HT-29 (cell line): ENCODE results near the gene MECP2. TPM values are rescaled to one million over a fixed set of nuclear protein-coding genes. Genes with fewer than 3 reads are reported as not detected.
"Not testable (repeated sequence)": the region's sequence is repeated elsewhere in the genome, so short reads cannot be mapped to it uniquely, and the experiment has no call there.

Experiments used
- DNase-seq: peaks from one replicate; pipeline ENCODE4 v3.0.0-alpha.2; 2015; ENCODE audit warnings: low spot score
- total RNA-seq: library from RNA; depleted of rRNA; stranded (reverse); fragments of >200 nt; shearing (Covaris generic); gene quantifications from 2 replicates; pipeline ENCODE4 v1.2.3, GENCODE V29; 2014; rRNA removed

Gene MECP2
- total RNA-seq: 41.6 and 52.9 TPM in 2 replicates

DNA sequence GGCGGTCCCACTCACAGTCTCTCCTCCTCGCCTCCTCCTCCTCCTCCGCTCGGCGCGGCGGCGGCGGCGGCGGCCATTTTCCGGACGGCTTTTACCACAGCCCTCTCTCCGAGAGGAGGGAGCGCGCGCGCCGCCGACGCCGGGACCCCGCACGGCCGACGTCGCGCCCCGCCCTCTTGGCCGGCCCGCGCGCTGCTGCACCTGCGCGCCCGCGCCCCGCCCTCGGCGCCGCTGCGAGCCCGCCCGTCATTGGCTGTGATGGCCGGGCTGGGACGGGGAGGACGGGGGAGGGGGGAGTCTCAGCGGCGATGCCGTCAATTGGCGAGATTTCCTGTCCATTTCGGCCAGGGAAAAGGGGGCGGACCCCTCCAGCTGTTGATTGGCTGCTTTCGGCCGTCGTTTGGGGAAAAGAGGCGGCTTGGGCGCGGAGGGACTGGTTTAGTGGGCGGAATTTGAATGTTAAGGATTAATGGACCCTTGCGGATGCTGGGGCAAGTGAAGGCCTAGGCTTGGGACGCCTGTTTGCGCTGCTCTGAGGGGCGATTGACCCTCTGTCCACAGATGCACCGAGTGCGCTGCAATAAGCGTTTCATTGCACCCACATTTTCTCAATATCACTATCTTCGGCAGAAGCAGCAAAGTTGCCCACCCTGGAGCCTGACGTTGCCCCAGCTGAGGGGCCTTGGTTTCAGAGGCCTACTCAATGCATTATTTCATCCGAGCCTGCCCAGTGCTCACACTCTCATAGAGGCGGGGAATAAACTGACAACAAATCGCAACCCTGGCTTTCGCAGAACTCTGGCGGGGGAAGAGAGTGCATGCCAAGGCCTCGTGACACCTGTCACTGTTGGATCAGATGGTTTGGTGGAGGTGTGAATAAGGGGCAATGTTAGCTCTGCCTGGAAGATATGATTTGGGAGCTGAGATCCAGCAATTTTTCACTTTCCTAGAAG is at the start of gene MECP2:
MECP2 (minus strand) TSS at position 129 of the 953 bp plus-strand sequence.
- DNase-seq: peak; percentile 94

DNA sequence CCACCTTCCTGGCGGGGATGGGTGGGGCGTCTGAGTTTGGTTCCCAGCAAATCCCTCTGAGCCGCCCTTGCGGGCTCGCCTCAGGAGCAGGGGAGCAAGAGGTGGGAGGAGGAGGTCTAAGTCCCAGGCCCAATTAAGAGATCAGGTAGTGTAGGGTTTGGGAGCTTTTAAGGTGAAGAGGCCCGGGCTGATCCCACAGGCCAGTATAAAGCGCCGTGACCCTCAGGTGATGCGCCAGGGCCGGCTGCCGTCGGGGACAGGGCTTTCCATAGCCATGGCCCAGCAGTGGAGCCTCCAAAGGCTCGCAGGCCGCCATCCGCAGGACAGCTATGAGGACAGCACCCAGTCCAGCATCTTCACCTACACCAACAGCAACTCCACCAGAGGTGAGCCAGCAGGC is 46.5 kb upstream of the MECP2 start, which contains the start of gene OPN1LW:
OPN1LW (plus strand) TSS at position 234 of the 400 bp plus-strand sequence; CDS start at position 275, 41 bp downstream.
- DNase-seq: not testable (repeated sequence)

DNA sequence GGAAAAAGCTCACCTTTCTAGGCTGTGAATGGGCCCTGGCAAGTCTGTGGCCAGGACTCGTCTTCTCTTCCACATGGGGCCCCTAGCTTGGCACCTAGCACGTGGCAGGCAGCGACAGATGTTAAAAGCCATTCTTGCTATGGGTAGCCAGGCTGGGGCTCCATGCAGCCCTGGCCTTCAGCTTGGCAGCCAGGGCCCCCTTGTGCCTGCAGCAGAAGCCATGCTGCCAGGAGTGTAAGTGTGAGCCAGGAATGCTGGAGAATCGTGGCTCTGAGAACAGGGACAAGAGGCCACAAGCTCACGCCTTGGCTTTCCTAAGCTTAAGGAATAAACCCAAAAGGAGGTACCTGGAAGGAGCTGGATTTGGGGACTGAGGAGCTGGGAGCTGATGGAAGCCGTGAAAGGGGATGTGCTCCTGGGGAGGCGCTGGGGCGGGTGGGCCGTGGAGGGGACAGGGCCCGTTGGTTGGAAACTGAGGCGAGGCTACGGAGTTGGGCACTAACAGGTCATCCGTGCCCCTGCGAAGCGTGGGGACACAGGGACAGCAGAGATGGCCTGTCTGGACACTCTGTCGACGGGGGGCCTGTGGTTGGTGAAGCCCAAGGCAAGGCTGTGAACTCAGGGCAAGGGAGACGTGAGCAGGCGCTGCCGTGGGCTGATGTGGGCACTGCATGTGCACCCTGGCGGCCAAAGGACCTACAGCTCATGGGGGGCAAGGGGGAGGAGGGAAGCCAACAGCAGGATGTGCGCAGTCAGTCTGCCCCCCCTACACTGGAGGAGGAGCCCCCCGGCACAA is 45.6 kb upstream of the MECP2 start:
- DNase-seq: no peak

DNA sequence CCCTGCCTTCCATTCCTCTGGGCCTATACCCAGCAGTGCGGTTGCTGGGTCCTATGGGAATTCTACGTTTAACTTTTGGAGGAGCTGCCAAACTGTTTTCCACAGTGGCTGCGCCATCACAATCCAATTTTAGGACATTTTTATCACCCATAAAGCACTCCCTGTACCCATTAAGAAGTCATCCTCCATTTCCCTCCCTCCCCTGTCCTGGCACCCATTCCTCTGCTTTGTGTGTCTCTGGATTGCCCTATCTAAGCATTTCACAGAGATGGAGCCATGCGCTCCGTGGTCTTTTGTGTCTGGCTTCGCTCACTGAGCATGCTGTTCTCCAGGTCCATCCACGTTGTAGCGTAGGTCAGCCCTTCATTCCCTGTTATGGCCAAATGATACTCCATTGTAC is 44.9 kb upstream of the MECP2 start:
- no peak for DNase-seq

DNA sequence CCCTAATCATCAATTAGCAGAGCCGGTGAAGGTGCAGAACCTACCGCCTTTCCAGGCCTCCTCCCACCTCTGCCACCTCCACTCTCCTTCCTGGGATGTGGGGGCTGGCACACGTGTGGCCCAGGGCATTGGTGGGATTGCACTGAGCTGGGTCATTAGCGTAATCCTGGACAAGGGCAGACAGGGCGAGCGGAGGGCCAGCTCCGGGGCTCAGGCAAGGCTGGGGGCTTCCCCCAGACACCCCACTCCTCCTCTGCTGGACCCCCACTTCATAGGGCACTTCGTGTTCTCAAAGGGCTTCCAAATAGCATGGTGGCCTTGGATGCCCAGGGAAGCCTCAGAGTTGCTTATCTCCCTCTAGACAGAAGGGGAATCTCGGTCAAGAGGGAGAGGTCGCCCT is 43.2 kb upstream of the MECP2 start:
- DNase-seq: no peak

DNA sequence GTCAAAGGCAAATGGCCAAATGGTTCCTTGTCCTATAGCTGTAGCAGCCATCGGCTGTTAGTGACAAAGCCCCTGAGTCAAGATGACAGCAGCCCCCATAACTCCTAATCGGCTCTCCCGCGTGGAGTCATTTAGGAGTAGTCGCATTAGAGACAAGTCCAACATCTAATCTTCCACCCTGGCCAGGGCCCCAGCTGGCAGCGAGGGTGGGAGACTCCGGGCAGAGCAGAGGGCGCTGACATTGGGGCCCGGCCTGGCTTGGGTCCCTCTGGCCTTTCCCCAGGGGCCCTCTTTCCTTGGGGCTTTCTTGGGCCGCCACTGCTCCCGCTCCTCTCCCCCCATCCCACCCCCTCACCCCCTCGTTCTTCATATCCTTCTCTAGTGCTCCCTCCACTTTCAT is 42.7 kb upstream of the MECP2 start:
- no peak for DNase-seq

DNA sequence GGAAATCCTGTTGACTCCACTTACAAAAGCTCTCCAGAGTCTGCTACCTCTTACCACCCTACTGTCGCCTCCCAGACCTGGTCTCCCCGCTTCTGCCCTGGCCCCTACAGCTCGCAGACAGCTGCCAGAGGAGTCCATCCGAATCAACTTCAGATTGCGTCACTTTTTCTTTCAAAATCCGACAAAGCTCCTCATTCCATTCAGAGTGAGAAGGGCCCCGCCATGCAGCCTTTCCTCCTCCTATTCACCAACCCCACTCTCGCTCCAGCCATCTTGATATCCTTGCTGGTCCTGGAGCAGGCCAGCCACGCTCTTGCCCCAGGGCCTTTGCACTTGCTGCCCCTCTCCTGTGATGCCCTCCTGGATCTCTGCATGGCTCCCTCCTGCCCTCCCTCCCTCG is 41.3 kb upstream of the MECP2 start:
- no peak for DNase-seq

DNA sequence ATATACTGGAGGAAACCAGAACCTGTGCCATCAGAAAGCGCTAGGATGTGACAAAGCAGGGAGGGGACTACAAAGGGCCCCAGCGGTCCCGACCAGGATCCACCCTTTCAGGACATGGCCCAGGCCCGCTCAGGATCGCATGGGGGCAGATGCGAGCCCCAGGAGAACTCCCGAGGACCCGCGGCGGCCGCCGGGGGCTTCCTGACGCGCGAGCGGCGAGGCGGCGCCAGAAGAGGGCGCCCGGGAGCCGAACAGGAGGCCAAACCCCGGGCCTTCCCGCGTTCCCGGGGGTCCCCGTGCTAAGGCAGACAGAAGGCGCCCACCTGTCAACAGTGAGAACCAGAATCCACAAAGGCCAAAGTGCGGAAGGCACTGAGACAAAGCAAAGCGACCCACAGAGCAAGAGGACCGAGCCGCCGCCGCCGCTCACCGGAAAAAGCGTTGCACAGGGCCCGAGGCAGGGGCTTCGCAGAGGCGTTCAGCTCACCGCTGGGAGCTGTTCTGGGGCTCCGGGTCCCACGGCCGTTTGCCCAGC is 39.2 kb upstream of the MECP2 start:
- peak; percentile 64 for DNase-seq

DNA sequence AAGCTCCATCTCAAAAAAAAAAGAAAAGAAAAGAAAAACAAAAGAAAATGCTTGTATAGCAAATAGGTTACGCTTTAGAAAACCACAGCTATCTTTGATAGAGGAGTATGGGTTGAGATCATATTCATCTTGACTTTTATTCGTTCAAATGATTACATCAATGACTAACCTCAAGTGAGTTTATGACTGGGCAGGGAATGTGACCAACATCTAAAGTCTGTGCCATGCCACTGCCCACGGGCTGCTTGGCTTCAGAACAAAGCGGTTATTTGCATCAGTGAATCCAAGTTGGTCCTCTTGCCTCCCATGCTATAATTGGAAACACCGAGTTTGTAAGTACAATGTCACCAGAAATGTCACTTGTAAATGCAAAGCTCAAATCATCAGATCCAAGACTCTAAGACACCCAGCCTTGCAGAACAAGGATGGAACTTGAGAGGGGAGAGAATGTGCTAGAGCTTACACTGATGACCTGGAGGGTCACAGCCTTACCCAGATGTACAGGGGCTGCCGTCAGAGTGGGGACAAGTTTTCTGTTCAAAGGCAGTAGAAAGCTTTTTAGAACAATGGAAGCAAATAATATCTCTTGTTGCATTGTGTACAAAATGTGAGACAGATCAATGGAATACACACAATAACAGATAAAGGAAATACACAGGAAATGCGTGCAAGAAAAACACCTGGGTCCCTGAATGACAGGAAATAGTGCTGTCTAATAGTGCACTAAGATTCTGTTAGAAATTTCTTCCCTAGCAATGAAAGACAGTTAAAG is 38.1 kb upstream of the MECP2 start:
- no peak for DNase-seq

DNA sequence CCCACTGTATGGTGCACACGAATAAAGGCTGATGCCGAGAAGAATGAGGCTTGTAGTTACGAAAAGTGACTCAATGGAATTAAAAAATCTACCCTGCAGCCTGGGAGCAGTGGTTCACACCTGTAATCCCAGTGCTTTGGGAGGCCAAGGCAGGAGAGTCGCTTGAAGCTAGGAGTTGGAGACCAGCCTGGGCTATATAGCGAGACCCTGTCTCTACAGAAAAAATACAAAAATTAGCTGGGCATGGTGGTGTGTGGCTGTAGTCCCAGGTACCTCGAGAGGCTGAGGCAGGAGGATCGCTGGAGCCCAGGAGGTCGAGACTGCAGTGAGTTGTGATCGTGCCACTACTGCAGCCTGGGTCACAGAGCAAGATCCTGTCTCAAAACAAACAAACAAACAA is 34.8 kb upstream of the MECP2 start:
- no peak for DNase-seq

DNA sequence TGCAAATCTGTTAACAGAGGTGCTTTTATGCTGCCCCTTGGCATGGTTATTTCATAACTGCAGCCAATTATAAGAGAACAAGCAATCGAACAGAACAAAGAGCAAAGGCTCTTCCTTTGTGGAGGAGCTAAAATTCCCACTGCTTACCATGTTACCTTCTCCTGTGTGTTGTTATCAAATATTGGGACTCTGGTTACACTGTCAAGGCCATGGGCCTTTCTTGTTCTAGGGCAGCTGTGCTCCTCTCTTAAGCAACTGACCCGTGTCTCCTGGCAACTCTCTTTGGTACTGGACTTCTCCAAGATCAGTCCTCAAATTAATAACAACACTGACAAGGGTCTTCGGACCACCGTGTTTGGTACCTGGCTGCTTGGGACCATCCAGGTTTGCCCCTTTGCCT is 34.4 kb upstream of the MECP2 start:
- DNase-seq: no peak

DNA sequence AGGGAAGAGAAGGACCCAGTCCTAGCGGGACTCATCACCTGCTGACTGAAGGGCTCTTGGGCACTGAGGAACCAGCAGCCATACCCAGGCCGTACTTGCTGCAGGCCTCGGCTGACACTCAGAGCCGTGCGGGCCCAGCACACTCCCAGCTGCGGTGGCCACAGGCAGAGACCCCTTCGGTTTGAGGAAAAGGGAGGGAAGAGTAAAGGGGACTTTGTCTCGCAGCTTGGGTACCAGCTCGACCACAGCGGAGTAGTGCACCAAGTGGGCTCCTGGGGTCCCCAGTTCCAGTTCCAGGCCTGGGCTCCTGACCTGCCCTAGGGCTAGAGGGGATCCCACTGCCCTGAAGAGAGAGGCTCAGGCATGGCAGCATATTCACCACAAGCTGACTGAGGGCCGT is 28.6 kb upstream of the MECP2 start:
- DNase-seq: no peak

DNA sequence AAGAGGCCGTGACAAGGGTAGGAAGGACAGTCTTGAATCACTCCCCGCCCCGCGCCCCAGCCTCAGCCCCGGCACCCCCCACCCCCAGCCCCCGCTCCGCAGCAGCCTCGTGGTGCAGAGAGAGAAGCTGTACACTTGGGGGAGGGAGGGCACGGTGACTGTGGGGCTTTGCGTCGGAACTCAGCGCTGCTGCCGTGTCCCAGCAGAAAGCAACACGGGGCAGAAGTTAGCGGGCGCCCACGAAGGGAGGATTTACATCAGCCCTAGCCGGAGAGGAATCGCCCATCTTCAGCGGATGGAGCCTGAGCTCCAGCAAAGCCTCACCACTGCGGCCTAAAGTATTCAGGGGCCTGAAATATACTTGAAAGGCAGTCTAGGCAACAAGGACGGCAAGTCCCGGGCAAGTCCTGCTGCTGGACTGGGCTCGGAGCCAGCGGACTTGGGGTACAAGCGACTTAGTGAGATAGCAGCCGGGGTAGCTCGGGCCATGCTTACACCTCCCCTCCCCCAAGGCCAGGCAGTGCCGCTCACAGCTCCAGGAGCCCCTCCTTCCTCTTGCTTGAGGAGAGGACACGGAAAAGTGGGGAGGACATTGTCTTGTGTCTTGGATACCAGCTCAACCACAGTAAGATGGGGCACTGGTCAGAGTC is 28.0 kb upstream of the MECP2 start:
- no peak for DNase-seq

DNA sequence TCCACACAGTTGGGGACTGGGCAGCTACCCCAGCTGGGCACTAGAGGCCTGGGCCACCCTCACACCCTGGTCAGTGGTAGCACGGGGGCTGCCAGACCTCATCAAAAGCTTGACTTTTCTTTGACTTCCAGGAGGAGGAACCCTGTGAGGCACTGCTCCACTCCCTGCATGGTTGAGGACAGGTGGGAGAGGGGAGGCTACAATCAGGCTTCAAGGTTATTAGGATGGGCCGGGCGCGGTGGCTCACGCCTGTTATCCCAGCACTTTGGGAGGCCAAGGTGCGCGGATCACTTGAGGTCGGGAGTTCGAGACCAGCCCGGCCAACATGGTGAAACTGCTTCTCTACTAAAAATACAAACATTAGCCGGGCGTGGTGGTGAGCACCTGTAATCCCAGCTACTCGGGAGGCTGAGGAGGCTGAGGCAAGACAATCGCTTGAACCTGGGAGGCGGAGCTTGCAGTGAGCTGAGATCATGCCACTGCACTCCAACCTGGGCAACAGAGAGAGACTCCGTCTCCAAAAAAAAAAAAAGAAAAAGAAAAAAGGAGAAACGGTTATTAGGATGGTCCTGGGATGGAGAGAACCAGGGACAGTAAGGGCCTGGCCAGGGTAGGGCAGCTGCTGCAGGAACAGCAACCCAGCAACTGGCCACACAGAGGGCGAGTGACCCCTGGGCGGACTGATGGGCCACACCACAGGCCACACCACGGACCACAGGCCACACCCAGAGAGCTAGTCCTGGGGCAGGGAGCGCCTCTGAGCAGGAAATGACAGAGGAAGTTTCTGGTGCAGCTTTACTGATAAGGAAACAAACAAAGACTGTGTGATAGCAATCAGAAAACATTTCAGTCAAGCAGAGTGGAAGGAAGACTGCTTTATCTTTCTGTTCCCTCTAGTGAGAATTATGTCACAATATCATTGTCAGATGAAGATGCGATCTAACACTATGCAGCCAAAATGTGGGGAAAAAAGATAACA is 26.0 kb upstream of the MECP2 start:
- peak; percentile 59 for DNase-seq

DNA sequence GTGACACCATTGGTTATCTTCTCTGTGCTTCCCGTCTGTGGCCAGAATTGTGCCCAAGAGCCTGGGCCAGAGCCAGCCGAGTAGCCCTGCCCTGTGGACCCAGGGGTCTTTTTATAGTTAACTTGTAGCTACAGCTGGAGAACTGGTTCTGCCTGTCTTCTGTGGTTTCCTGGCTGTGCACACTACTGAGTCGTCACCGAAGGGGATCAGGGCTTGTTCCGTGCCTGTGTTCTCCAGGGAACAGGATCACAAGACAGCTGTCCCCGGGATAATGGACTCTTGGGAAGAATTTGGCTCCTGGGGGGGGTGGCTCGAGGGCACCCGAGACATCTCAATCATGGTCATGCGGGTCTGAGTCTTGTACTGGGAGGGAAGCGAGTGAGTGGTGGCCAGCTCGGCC is 24.4 kb upstream of the MECP2 start:
- DNase-seq: peak; percentile 79

DNA sequence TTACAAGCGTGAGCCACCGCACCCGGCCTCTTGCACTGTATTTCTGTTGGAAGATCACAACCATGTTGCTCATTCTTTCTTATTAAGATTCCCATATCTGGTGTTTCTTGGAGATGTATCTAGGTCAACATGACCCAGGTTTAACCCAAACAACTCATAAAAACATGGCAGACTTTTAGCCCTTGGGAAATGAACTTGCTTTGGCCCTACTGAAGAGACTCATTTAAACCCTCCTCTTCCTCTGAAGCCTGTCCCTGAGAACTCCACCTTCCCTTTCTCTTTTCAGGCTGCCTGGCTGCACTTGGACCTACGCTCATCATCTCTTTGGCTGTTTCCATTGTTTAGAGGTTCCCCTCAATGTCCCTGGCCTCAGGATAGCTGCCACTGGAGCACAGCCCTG is 23.7 kb upstream of the MECP2 start:
- peak; percentile 27 for DNase-seq

DNA sequence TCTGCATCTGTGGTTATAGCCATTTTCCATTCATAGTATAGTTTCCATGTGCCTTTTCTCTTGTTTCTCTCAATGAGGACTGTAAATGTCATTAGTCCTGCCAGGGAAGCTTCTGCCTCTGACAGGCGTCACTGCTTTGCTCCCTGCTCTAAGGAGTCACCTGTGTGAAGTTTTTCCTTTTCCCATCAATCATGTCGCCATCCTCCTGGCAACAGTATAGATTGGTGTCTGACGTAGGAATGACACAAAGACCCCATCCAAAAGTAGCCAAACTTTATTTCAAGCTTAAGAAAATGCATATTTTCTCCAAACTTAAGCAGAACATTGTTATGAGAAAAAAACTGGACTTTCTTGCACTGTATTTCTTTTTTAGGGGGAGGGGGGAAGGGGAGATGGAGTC is 23.1 kb upstream of the MECP2 start:
- no peak for DNase-seq

DNA sequence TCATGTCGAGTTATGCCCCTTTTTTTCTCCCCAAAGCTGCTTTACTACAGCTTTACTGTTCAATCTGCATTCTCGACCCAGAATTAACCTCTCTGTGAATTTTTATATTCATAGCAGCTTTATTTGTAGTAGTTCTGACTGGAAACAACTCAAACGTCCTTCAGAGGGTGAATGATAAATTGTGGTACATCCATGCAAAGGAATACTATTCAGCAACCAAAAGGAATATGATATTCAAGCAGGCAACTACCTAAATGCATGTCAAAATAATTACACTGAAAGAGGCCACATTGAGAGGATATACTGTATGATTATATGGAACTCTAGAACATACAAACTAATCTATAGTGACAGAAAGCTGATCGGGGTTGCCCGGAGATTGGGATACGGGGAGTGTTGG is 20.0 kb upstream of the MECP2 start:
- DNase-seq: no peak

DNA sequence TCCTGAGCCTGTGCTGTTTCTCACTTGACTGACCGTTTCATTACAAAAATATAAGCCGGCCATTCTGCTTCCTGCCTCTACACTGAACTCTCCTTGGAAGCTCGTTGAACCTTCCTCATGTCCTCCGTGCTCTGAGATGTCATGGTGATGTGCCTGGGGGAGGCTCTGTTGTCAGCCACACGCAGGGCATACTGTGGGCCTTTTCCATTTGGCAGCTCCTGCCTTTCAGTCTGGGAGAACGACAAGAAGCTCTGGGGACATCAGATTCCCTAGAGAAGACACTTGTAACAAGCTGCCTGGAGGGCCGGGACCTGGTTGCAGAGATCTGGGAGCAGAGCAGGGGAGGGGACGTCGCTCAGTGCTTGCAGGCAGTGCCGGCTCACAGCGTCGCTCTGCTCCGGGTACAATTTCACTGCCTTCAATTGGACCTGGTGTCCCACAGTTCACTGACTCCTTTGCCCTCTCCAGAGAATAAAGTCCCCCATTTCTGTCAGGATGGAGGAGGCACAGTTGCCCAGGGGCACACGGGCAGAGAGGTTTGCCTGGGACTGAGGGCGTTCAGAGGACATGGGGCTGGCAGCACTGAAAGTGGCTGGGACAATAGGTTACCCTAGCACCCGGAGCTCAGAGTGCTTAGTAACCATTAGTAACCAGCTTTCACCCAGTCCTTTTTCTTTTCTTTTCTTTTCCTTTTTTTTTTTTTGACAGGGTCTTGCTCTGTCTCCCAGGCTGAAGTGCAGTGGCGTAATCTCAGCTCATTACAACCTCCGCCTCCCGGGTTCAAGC is 19.1 kb upstream of the MECP2 start:
- no peak for DNase-seq
